Activated naive CD4-positive, alpha-beta T cell treated with anti-CD3 and anti-CD28 coated beads for 36 hours (primary cell): ENCODE results near the gene ACAD8. TPM values are rescaled to one million over a fixed set of nuclear protein-coding genes. Genes with fewer than 3 reads are reported as not detected.

ENCODE experiments used
- CTCF ChIA-PET: fragments of 350-600 bp; sonication (Branson Sonifier 250); formaldehyde crosslinking; loops from one replicate; lab custom pipeline; 2021; ENCODE audit warnings: antibody characterized with exemption; lab: Charles Lee
- DNase-seq: peaks from one replicate; pipeline ENCODE4 v3.0.0-alpha.2; 2020
- H3K27ac Mint-ChIP-seq: one replicate; pipeline ENCODE4 v1.8.0; 2021; ENCODE audit warnings: mild to moderate bottlenecking, mixed read lengths
- H3K27me3 Mint-ChIP-seq: one replicate; pipeline ENCODE4 v1.8.0; 2021; ENCODE audit warnings: low read depth, mixed read lengths
- H3K36me3 Mint-ChIP-seq: one replicate; pipeline ENCODE4 v1.8.0; 2021; ENCODE audit warnings: low read depth, mixed read lengths
- H3K4me1 Mint-ChIP-seq: one replicate; pipeline ENCODE4 v1.8.0; 2021; ENCODE audit warnings: low read depth, mixed read lengths
- H3K4me3 Mint-ChIP-seq: one replicate; pipeline ENCODE4 v1.8.0; 2021; ENCODE audit warnings: mild to moderate bottlenecking, moderate library complexity, mixed read lengths
- H3K9me3 Mint-ChIP-seq: one replicate; pipeline ENCODE4 v1.8.0; 2021; ENCODE audit warnings: mixed read lengths
- intact Hi-C: fragments of 100-400 bp; cut with micrococcal nuclease; formaldehyde crosslinking; loops from one replicate; pipeline ENCODE4 v1.15.1; 2023
- total RNA-seq, 2 experiments: library from RNA; stranded (reverse); gene quantifications; one replicate each; pipeline ENCODE4 v1.2.3, GENCODE V29; 2021

The ACAD8 gene
- total RNA-seq, 2 experiments from 2014 or later, result 14.8 to 17.6 TPM

DNA sequence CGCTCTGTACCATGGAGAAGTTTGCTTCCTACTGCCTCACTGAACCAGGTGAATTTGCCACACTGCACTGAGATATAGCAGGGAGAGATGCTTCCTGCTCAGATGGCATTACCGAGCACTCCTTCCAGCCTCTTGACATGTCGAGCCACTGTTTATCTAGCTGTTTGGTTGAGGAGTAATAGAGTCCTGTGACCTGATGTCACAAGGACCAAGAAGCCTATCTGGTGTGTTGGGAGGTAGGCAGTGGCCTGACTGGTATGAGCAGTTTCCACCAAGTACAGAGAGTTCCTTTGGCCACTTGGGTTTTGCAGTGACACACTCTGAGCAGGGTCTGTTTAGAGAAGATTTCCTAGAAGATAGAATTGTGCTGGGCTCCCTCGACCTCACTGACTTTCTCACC lies 5.2 kb downstream of the ACAD8 start:
- CTCF ChIA-PET, result no interaction called here
- Mint-ChIP-seq H3K4me1 (peaks cover 14% of the 10 kb centered on the region), H3K36me3 (peaks cover 13% of the 10 kb centered on the region), H3K4me3 (no peak overlapping the region), H3K9me3 (no peaks in the 10 kb centered on the region), H3K27ac (no peak overlapping the region), H3K27me3 (no peaks in the 10 kb centered on the region)
- no peak for DNase-seq
- intact Hi-C loops, result no loop called here

DNA sequence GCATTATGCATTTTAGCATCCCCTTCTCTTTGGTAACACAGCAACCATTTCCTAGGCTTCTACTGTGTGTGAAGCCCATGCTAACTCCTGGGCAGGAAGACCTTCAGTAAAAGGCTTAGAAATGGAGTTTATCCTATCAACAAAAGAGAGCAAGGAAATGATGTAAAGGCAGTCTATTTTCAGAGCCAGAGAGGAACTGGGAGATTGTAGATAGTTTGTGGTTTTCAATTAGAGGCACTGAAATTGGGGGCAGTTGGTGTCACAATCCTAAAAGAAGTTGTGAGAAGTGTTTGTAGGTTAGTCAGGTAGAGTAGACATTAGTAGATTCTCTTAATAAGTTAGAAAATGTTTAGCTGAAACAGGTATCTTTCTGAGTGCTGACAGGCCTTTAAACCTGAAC lies 7.1 kb downstream of the ACAD8 start:
- intact Hi-C loops, result loop anchor here (5.0 kb wide), 1 partner anchor 187 kb away; no protein-coding TSS in a partner anchor
- Mint-ChIP-seq H3K27me3 (no peaks in the 10 kb centered on the region), H3K4me3 (no peak overlapping the region), H3K36me3 (peaks cover 13% of the 10 kb centered on the region), H3K4me1 (peaks cover under 1% of the 10 kb centered on the region), H3K27ac (no peak overlapping the region), H3K9me3 (no peaks in the 10 kb centered on the region)
- DNase-seq, result no peak
- CTCF ChIA-PET, result interaction anchor here (1.6 to 6.1 kb wide), 4 partner anchors 9 to 26 kb away, joined by 5 to 61 read pairs (median 16); partner anchors contain the start of genes ACAD8, GLB1L3 and THYN1

DNA sequence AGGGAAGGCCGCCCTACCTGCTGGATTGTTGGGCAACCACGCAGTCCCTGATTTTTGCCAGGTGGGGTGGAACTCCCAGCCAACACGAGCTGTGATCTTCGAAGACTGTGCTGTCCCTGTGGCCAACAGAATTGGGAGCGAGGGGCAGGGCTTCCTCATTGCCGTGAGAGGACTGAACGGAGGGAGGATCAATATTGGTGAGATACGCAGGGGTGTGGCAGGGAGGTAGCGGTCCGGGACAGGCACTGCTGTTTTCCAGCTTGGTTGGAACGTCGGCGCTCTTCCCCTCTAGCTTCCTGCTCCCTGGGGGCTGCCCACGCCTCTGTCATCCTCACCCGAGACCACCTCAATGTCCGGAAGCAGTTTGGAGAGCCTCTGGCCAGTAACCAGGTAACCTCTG lies 7.6 kb downstream of the ACAD8 start:
- Mint-ChIP-seq H3K27ac (no peak overlapping the region), H3K4me3 (no peak overlapping the region), H3K36me3 (peaks cover 13% of the 10 kb centered on the region), H3K4me1 (no peaks in the 10 kb centered on the region), H3K27me3 (no peaks in the 10 kb centered on the region), H3K9me3 (no peaks in the 10 kb centered on the region)
- intact Hi-C loops, result loop anchor here (5.0 kb wide), 1 partner anchor 186 kb away; no protein-coding TSS in a partner anchor
- DNase-seq, result no peak
- CTCF ChIA-PET, result interaction anchor here (1.6 to 6.1 kb wide), 5 partner anchors 10 to 53 kb away, joined by 5 to 61 read pairs (median 6); partner anchors contain the start of genes ACAD8, GLB1L3 and THYN1

DNA sequence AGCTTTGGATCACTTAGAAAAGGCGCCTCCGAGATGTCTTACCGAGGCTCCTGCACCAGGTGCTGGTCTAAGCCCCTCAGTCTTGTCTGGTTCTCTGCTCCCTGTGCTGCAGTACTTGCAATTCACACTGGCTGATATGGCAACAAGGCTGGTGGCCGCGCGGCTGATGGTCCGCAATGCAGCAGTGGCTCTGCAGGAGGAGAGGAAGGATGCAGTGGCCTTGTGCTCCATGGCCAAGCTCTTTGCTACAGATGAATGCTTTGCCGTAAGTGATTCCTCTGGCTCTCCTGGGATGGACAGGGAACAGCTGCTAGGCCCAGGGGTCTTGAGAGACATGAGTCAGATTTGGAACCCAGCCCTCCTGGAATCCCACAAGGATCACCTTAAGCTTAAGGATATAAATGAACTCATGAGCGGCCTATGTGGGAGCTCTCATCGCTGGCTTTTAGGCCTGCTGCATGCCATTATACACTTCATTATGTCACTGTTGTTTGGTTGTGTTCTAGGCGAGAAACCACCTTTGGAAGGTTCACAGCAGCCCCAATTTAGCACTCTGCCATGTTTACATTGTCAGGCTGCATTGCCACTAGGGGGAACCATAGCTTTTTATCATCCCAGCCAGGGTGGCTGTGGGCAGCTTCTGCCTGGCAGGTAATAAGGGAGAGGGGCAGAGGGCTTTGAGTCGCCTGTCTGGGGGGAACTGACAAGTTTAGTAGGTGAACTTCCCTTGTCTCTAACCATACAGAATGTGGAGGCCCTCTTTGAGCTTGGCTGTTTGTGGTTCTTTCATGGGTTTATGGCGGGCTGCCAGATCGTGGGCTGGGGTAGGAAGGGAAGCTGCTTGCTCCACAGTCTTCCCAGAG lies 8.5 kb downstream of the ACAD8 start:
- intact Hi-C loops, result loop anchor here (1.0 to 5.0 kb wide), 3 partner anchors 13 to 185 kb away; no protein-coding TSS in a partner anchor
- Mint-ChIP-seq H3K27me3 (no peaks in the 10 kb centered on the region), H3K27ac (no peak overlapping the region), H3K4me3 (no peak overlapping the region), H3K9me3 (no peaks in the 10 kb centered on the region), H3K36me3 (peaks cover 13% of the 10 kb centered on the region), H3K4me1 (no peaks in the 10 kb centered on the region)
- peak; percentile 52 for DNase-seq
- CTCF ChIA-PET, result interaction anchor here (0.5 to 6.1 kb wide), 8 partner anchors 10 to 577 kb away, joined by 3 to 61 read pairs (median 6); partner anchors contain the start of genes ACAD8, GLB1L3 and THYN1

DNA sequence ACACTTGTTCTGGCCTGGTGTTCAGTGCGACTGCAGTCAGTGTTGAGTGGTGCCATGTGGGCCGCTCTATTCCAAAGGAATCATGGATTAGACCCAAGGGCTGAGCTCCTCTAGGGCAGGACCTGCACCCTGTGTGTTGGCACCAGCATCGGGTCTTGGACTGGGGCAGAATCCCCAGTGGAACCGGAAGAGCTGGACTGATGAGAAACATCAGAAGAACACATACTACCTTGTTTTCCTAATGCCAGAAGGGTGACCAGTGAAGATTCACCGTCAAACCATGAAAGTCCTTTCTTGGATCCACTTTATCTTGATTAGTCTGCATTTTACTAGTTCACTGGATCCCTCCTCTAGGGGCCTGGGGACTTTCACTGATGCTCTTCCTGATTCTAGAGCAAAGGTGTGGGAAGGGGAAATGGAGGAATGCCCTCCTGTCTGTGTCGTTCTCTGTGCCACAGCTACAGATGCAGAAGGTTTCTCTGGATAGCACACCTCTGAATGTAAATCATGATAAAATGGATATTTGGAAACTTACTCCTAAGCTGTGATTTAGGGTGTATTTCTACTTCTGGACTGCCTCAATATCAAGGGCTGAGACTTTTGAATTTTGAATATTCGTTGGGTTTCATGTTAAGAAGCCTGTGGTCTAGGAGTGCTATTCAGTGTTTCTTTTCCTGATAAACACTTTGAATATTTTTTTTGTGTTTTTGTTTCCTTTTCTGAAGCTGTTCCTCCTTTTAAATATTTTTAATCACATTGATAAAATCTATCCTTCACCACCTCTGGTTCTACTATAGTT lies 11.8 kb downstream of the ACAD8 start:
- H3K36me3 Mint-ChIP-seq, result peaks cover 6% of the 10 kb centered on the region
- intact Hi-C loops, result loop anchor here (5.0 kb wide), 1 partner anchor 182 kb away; no protein-coding TSS in a partner anchor
- H3K27ac Mint-ChIP-seq, result no peak overlapping the region

DNA sequence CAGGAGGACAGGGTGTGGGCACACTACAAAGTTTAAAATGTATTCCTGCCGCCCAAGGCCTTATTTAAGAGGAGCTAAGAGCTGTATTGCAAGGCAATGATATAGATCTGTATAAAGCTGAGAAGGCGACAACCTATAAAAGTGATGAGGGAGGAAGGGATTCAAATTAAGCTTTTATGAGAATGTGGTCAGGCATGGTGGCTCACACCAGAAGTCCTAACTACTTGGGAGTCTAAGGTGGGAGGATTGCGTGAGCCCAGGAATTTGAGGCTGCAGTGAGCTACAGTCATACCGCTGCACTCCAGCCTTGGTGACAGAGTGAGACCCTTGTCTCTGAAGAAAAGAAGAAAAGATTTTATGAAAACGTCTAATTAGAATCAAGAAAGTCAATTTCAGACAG lies 13.1 kb downstream of the ACAD8 start:
- no peaks in the 10 kb centered on the region for H3K27me3 Mint-ChIP-seq
- DNase-seq, result no peak
- CTCF ChIA-PET, result interaction anchor here (6.1 kb wide), 1 partner anchor 9 kb away, joined by 61 read pairs; the partner anchor contains the start of gene GLB1L3
- intact Hi-C loops, result no loop called here
- peaks cover 2% of the 10 kb centered on the region for H3K36me3 Mint-ChIP-seq
- peaks cover 9% of the 10 kb centered on the region for H3K4me1 Mint-ChIP-seq
- H3K27ac Mint-ChIP-seq, result peak overlapping the region; percentile 1
- H3K9me3 Mint-ChIP-seq, result no peaks in the 10 kb centered on the region
- no peak overlapping the region for H3K4me3 Mint-ChIP-seq

More for the DNA sequence above, 11.8 kb downstream of the ACAD8 start:
- no peak for DNase-seq
- CTCF ChIA-PET, result interaction anchor here (6.1 kb wide), 1 partner anchor 10 kb away, joined by 61 read pairs; the partner anchor contains the start of gene GLB1L3
- Mint-ChIP-seq H3K27me3 (no peaks in the 10 kb centered on the region), H3K9me3 (no peaks in the 10 kb centered on the region), H3K4me3 (no peak overlapping the region), H3K4me1 (peaks cover 2% of the 10 kb centered on the region)

DNA sequence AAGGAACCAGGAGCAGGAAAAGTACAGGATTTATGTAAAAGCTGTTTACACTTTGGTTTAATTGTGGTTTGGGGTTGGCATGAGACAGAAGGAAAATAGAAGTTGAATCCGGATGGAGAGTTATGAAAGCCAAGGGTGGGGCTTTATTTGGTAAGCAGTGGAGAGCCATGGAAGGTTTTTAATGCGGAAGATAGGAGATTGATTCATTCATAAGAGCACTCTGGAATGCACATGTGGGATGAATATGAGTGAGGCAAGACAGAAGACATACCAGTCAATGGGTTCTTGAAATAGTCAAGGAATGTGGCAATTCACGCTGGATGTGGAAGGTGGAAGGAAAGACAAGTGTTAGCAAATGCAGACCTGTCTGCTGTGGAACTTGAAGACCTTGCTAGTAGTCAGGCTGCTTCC lies 13.5 kb downstream of the ACAD8 start:
- DNase-seq, result no peak
- Mint-ChIP-seq H3K9me3 (no peaks in the 10 kb centered on the region), H3K4me3 (no peak overlapping the region), H3K27me3 (no peaks in the 10 kb centered on the region), H3K27ac (peak overlapping the region; percentile 1), H3K36me3 (peaks cover 2% of the 10 kb centered on the region), H3K4me1 (peaks cover 9% of the 10 kb centered on the region)
- CTCF ChIA-PET, result interaction anchor here (1.0 kb wide), 1 partner anchor 112 kb away, joined by 3 read pairs; no protein-coding TSS in a partner anchor
- intact Hi-C loops, result no loop called here

DNA sequence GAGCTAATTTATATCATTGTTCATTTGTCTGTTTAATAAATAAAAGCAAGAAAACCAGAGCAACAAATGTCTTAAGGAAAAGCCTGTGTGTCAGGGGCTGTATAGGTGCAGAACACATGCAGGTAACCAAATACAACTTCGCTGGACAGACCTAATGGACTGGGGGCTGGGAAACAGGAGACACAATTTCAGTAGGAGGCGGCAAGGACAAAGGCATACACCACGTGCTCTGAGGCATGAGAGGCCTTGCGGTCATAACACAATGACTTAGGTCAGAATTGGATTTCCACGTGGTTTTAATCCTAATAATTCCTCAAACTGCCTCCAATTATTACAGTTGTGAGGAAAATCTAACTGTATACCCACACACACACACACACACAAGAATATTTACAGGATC lies 14.1 kb downstream of the ACAD8 start:
- no peak overlapping the region for H3K4me3 Mint-ChIP-seq
- H3K9me3 Mint-ChIP-seq, result no peaks in the 10 kb centered on the region
- H3K27ac Mint-ChIP-seq, result no peak overlapping the region
- CTCF ChIA-PET, result interaction anchor here (1.0 kb wide), 1 partner anchor 111 kb away, joined by 3 read pairs; no protein-coding TSS in a partner anchor
- intact Hi-C loops, result no loop called here
- H3K4me1 Mint-ChIP-seq, result peaks cover 12% of the 10 kb centered on the region
- H3K36me3 Mint-ChIP-seq, result peaks cover 2% of the 10 kb centered on the region
- no peak for DNase-seq
- H3K27me3 Mint-ChIP-seq, result no peaks in the 10 kb centered on the region

DNA sequence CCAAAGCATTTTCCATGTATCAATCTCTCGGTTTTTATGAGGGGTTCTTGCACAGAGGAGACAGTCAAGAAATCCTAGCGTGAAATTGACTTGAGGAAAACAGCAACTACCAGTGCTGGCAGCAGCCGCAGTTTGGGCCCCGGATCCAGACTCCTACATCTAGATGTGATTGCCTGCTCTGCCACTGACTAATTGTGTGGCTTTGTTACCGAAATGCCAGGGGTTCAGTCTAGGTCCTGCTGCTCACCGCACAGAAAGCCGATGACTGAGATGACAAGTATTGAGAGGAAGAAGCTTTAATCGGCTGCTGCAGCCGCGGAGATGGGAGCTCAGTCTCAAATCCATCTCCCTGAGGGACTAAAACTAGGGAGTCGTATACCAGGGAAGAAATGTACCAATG lies 14.6 kb downstream of the ACAD8 start:
- intact Hi-C loops, result no loop called here
- CTCF ChIA-PET, result no interaction called here
- H3K27ac Mint-ChIP-seq, result no peak overlapping the region
- H3K36me3 Mint-ChIP-seq, result no peaks in the 10 kb centered on the region
- H3K27me3 Mint-ChIP-seq, result no peaks in the 10 kb centered on the region
- DNase-seq, result no peak
- no peak overlapping the region for H3K4me3 Mint-ChIP-seq
- no peaks in the 10 kb centered on the region for H3K9me3 Mint-ChIP-seq
- peaks cover 16% of the 10 kb centered on the region for H3K4me1 Mint-ChIP-seq

DNA sequence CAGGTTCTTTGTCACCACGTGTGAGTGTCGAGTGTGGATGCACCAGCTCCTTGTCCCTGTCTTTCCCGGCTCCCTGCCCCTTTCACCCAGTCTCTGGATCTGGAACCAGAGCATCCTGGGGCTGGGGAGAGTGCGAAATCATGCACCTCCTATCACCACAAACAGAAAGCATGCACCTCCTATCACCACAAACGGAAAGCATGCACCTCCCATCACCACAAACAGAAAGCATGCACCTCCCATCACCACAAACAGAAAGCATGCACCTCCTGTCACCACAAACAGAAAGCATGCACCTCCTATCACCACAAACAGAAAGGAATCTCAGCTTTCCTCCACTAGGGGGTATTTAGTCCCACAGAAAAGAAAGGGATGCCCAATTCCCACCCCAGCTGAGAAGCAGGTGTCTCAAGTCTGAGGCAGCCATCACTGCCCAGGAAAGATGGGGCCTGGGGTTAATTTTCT lies 16.9 kb downstream of the ACAD8 start:
- H3K4me3 Mint-ChIP-seq, result no peak overlapping the region
- peak overlapping the region; percentile 1 for H3K27ac Mint-ChIP-seq
- H3K9me3 Mint-ChIP-seq, result no peaks in the 10 kb centered on the region
- peak; percentile 32 for DNase-seq
- CTCF ChIA-PET, result interaction anchor here (0.6 to 1.3 kb wide), 4 partner anchors 13 to 296 kb away, joined by 3 to 6 read pairs (median 3); no protein-coding TSS in a partner anchor
- no peaks in the 10 kb centered on the region for H3K27me3 Mint-ChIP-seq
- H3K4me1 Mint-ChIP-seq, result peaks cover 34% of the 10 kb centered on the region
- H3K36me3 Mint-ChIP-seq, result no peaks in the 10 kb centered on the region
- intact Hi-C loops, result loop anchor here (5.0 kb wide), 1 partner anchor 323 kb away; no protein-coding TSS in a partner anchor

DNA sequence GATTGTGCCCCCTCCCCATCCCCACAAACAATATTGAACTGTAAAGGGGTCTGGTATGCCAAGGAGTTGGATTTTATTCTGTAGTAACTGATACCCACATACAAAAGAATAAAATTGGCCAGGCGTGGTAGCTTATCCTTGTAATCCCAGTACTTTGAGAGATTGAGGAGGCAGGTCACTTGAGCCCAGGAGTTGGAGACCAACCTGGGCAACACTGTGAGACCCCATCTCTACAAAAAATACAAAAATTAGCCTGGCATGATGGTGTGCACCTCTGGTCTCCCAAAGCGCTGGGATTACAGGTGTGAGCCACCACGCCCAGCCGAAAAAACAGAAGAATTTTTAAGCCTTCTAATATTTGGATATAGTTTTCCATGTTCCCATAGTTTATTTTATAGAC lies 18.6 kb downstream of the ACAD8 start:
- DNase-seq, result no peak
- Mint-ChIP-seq H3K4me3 (no peak overlapping the region), H3K9me3 (no peaks in the 10 kb centered on the region), H3K4me1 (peaks cover 35% of the 10 kb centered on the region), H3K27me3 (no peaks in the 10 kb centered on the region), H3K27ac (no peak overlapping the region), H3K36me3 (no peaks in the 10 kb centered on the region)
- intact Hi-C loops, result loop anchor here (5.0 kb wide), 1 partner anchor 325 kb away; no protein-coding TSS in a partner anchor
- CTCF ChIA-PET, result interaction anchor here (7.3 kb wide), 1 partner anchor 9 kb away, joined by 61 read pairs; no protein-coding TSS in a partner anchor
